ENCODE results near the gene PCDHB4. TPM values are rescaled to one million over a fixed set of nuclear protein-coding genes. Genes with fewer than 3 reads are reported as not detected.
"Not testable (repeated sequence)": the region's sequence is repeated elsewhere in the genome, so short reads cannot be mapped to it uniquely, and the experiment has no call there.

PCDHB4 gene
- total RNA-seq, 1 donor from 2014 or later = 8.3 TPM

GRCh38 chr5:141105350-141105749, 16.3 kb upstream of the PCDHB4 start:
- H3K27ac ChIP-seq = no peak overlapping the region
- peaks cover 6% of the 10 kb centered on the region for H3K9me3 ChIP-seq
- TF ChIP-seq POLR2A (IDR thresholded peaks at IDR 0.05) (no peak), POLR2AphosphoS5 (IDR thresholded peaks at IDR 0.05; ENCODE audit: insufficient read depth in 1 of 2, low read depth in 1 of 2) (no peak), CTCF (IDR thresholded peaks at IDR 0.05) (no peak)
- no peaks in the 10 kb centered on the region for H3K27me3 ChIP-seq
- H3K4me3 ChIP-seq = no peak overlapping the region
- H3K36me3 ChIP-seq = no peaks in the 10 kb centered on the region
- no peaks in the 10 kb centered on the region for H3K4me1 ChIP-seq
- no peak for DNase-seq (ENCODE audit: extremely low spot score in 2 of 2)
- intact Hi-C loops (cut with DNase I) = no loop called here

GRCh38 chr5:141119250-141119649, 2.4 kb upstream of the PCDHB4 start:
- TF ChIP-seq POLR2A (IDR thresholded peaks at IDR 0.05) = no peak
- no peak for TF ChIP-seq POLR2AphosphoS5 (IDR thresholded peaks at IDR 0.05; ENCODE audit: insufficient read depth in 1 of 2, low read depth in 1 of 2)
- TF ChIP-seq CTCF (IDR thresholded peaks at IDR 0.05) = no peak
- no peaks in the 10 kb centered on the region for H3K36me3 ChIP-seq
- intact Hi-C loops (cut with DNase I) = no loop called here
- no peaks in the 10 kb centered on the region for H3K4me1 ChIP-seq
- no peaks in the 10 kb centered on the region for H3K27me3 ChIP-seq
- H3K9me3 ChIP-seq = peaks cover 11% of the 10 kb centered on the region
- no peak for DNase-seq (ENCODE audit: extremely low spot score in 2 of 2)
- H3K27ac ChIP-seq = no peak overlapping the region
- H3K4me3 ChIP-seq = no peak overlapping the region

- Histone ChIP-seq H3K36me3 (no peaks in the 10 kb centered on the region), H3K27me3 (no peaks in the 10 kb centered on the region), H3K4me1 (no peaks in the 10 kb centered on the region), H3K9me3 (peaks cover 1% of the 10 kb centered on the region), H3K27ac (no peak overlapping the region), H3K4me3 (peak overlapping the region; percentile 20 to 26)
- no peak for TF ChIP-seq POLR2AphosphoS5 (IDR thresholded peaks at IDR 0.05; ENCODE audit: insufficient read depth in 1 of 2, low read depth in 1 of 2)
- TF ChIP-seq POLR2A (IDR thresholded peaks at IDR 0.05) = no peak
- TF ChIP-seq CTCF (IDR thresholded peaks at IDR 0.05) = no peak
- DNase-seq (ENCODE audit: extremely low spot score in 2 of 2) = no peak
- intact Hi-C loops (cut with DNase I) = no loop called here
Measured at GRCh38 chr5:141121985-141122384, 367 bp downstream of the PCDHB4 start.

- DNase-seq (ENCODE audit: extremely low spot score in 2 of 2); H3K36me3 ChIP-seq; H3K27ac ChIP-seq; H3K4me1 ChIP-seq; H3K27me3 ChIP-seq; intact Hi-C loops (cut with DNase I); H3K9me3 ChIP-seq; H3K4me3 ChIP-seq: not testable (repeated sequence)
Measured at GRCh38 chr5:141123396-141124135, 1.9 kb downstream of the PCDHB4 start.

- intact Hi-C loops (cut with DNase I) = no loop called here
- TF ChIP-seq CTCF (IDR thresholded peaks at IDR 0.05) (no peak), POLR2AphosphoS5 (IDR thresholded peaks at IDR 0.05; ENCODE audit: insufficient read depth in 1 of 2, low read depth in 1 of 2) (no peak), POLR2A (IDR thresholded peaks at IDR 0.05) (no peak)
- H3K27me3 ChIP-seq = no peaks in the 10 kb centered on the region
- H3K36me3 ChIP-seq = no peaks in the 10 kb centered on the region
- no peak for DNase-seq (ENCODE audit: extremely low spot score in 2 of 2)
- H3K27ac ChIP-seq = no peak overlapping the region
- H3K4me3 ChIP-seq = no peak overlapping the region
- no peaks in the 10 kb centered on the region for H3K9me3 ChIP-seq
- H3K4me1 ChIP-seq = no peaks in the 10 kb centered on the region
Measured at GRCh38 chr5:141127305-141127704, 5.7 kb downstream of the PCDHB4 start.

Measured in vagina (tissue), 2 donors.